GM19455 (cell line): ENCODE data around the gene BCAS3.

ENCODE experiments used
- ATAC-seq: cut with Tn5 transposase; IDR thresholded peaks from one replicate; pipeline ENCODE4 v1.9.1; 2021; ENCODE audit not compliant: unreplicated experiment

The BCAS3 gene

DNA sequence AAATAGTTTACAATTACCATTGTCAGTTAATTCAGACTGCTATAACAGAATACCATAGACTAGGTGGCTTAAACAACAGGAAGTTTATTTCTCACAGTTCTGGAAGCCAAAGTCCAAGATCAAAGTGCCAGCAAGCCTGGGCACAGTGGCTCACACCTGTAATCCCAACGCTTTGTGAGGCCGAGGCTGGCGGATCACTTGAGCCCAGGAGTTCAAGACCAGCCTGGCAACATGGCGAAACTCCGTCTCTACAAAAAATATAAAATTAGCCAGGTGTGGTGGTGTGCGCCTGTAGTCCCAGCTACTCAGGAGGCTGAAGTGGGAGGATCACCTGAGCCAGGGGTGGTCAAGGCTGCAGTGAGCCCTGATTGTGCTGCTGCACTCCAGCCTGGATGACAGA lies 650.7 kb downstream of the BCAS3 start:
- ATAC-seq = no peak

DNA sequence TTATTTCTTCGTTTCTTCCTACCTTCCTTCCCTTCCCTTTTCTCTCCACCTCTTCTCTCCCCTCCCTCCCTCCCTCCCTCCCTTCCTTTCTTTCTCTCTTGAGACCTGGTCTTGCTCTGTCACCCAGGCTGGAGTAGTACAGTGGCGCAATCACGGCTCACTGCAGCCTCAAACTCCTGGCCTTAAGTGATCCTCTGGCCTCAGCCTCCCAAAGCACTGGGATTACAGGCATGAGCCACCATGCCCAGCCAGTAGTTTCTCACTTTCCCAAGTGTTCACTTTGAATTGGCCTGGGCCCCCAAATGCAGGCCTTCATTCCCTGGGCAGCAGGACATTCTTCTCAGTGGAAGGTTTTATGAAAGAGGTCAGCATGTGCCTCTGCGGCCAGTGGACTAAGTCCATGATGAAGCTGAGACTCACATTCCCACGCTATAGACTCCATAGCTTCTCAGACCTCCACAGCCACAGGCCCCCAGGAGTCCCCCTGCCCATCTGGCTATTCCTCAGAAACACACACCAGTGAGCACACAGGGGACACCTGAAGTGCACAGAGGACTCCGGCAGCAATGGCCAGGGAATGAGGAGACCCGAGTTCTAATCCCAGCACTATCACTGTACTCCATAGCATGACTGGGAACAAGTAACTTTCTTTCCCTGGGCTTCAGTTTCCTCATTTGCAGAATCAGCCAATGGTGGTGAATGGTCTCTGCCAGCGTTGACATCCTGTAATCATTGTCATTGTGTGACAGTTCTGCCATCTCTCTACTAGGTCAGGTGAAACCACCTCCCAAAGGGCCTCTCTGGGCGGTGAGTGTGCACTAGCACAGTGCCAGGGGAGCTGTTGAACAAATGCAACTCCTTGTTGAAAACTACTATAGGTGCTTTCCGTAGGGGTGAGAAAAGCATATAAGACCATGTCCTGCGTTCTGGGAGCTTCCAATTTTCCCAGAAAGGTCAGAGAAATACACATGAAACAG lies 652.8 kb downstream of the BCAS3 start:
- ATAC-seq = no peak

DNA sequence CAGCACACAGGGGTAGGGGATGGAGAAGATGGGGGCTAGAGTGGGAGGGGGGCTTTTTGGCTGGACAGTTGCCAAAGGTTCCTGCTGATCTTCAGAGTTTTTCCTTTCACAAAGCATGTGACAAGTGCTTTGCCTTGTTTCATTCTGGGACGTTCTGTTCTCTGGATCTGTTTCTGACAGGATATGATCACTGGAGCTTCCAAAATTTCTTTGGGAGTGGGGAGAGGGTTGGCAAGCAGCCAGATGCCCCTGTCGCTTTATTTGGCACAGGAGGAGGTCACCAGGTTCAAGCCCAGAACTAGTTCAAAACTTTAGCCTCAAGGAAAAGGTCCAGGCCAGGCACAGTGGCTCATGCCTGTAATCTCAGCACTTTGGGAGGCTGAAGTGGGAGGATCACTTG lies 653.5 kb downstream of the BCAS3 start:
- ATAC-seq = no peak

DNA sequence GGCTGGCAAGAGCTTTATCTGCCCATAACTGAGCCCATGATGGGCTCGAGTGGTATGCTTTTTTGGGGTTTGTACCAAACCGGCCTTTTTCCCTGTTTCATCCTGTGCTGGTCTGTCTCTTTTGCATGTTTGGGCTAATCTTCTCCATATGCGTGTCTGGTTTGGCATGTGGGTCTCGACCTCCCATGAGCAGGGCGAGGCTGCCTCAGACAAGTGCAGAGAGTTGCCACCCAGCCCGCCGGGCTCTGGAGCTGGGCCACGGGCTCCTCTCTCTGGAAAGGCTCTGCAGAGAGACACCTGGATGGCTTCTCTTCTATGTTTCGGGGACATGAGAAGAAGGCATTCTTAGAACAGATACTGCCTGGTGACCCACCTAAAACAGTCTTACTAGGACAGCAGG lies 654.2 kb downstream of the BCAS3 start:
- no peak for ATAC-seq

DNA sequence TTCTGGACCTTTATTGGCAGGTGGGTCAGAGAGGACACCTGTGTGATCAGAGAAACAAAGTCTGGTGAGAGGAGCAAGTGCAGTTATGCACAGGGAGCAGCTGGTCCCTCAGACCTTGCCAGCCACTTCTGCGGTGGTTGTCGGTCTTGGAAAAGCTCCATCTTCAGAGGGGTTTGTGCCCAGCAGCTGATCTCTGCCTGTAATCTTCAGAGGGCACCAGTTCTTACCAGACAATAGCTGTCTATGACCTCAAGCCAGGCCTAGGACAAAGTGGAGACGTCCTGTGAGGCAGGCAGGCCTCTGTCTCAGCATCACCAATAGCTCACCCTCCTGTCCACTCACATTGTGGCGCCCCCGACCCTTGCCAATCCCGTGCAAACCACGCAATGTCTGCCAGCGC lies 655.5 kb downstream of the BCAS3 start:
- ATAC-seq = no peak

DNA sequence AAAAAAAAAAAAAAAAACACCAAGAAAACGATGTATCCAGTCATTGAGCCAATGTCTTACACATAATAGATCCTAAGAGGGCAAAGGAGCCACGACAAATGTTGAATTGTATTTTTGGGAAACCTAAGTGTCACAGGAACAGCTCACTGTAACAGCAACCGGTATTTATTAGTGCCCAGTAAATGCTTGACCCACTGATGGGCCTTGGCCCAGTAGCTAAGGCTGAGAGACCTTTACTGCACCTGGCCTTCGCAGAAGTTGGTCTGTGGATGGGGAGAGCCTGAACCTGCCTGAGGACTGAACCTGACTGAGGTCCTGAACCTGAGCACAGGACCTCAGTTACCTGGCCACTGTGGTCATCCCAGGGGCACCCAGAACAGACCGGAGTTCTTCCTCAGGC lies 657.0 kb downstream of the BCAS3 start:
- ATAC-seq = no peak

DNA sequence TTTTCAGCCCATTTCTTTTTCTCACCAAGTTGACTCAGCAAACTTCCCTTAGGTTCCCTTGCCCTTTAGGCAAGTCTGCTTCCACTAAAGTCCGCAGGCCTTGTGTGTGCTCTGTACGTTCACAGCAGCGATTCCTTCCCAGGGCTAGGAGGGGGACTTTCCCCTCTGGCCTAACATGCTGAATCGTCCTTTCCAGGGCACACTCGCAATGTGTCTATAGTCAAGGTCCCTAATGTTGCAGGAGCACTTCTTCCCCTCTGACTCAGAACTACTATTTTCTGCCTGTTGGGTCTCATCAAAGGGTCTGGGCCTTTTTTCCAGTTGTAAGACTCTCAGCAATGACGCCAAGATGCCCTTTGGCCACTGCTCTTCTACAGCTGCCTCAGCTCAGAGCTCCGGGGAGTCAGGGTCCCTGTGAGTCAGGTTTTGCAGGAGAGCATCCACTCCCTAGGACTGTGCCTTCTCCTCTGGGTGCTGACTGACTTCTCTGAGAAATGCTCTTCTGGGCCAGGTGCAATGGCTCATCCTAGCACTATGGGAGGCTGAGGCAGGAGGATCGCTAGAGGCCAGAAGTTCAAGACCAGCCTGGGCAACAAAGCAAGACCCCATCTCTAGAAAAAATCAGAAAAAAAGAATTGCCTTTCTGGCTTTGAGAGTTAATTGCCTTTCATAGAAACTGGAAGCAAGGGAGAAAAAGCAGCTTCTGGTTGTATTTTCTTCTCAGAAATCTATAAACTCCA lies 657.6 kb downstream of the BCAS3 start:
- ATAC-seq = no peak

DNA sequence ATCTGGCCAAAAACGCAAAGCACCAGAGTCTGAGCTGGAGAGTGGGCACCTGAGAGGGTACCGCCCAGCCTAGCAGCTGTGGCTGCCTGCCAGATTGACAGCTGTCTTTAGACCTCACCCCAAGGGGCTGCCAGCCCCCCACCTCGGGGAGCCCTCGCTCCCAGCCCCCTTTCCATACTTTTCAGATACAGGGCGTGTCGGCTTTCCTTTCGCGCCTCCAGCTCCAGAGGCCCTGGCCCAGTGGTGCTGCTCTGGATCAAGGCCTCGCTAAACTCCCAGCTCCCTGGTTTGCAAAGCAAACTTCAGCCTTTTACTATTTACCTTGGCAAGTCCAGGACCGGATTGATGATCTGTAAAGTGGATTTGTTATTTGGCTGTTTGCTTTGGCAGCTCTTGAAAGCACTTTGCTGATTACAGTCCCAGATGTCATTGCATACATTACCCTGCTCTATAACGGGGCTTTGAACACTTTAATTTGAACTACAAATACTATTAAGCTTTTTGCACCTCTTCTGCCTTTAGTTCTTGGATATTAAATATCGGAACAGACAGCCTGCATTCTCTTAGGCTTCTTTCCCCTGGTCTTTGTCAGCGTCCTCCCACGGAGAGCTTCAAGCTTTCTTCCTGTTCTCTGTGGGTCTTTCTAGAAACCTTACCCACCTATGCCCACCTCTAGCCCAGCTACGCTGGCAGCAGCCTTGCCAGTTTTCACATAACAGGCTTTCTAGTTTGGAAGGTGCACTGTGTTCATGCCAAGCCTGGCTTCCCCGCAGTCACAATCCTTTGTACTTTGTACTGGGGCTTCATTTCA lies 658.4 kb downstream of the BCAS3 start:
- ATAC-seq = no peak

DNA sequence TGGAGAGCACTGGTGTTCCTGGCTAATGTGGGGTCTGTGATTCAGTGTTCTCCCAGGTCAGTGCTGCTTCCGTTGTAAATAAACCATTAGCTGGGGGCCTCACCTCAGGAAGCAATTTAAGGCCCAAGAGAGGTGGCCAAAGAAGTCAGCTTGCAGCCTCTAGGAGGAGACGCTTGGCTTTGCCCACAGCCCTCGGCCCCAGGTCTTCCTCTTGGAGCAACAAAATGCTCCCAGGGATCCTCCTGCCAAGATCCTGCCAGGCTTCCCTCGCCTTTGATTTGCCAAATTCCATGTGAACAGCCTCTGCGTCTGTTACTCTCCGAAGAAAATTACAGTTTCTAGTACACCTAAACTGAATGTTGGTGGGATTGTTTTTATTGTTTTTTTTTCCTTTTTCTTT lies 659.6 kb downstream of the BCAS3 start:
- no peak for ATAC-seq

DNA sequence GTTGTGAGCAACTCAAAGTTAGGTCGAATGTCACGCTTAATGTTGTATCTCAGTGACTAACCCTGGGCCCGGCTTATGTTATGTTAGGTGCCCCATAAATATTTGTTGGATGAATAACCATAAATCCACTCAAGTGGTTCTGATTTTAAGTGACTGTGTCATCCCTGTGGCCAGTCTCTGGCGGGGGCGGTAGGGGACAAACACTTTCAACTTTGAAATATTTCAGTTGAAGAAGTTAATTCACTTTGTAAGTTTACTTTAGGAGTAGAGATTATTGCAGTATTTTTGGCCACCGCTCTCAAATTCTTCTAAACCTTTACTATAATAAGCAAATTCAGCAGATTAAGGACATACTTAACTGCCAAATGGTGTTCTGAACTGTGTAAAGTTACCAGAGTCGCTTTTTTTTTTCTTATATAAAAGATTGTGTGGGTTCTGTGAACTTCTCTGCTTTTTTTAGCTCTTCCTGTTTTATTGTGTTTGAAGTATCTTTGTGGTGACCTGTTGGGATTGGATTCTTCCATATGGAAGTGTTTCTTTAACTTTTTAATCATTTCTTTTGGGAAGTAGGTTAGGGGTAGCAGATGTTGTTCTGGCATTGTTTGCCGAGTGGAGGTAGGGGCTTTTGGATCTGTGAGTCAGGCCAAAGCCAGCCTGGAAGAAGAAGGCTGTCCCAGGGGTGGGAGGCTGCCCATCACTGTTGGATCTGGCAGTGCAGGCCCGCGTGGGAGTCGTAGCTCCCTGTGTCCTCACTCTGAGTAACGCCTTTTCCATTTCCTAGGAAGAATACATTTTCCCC lies 660.5 kb downstream of the BCAS3 start:
- no peak for ATAC-seq

DNA sequence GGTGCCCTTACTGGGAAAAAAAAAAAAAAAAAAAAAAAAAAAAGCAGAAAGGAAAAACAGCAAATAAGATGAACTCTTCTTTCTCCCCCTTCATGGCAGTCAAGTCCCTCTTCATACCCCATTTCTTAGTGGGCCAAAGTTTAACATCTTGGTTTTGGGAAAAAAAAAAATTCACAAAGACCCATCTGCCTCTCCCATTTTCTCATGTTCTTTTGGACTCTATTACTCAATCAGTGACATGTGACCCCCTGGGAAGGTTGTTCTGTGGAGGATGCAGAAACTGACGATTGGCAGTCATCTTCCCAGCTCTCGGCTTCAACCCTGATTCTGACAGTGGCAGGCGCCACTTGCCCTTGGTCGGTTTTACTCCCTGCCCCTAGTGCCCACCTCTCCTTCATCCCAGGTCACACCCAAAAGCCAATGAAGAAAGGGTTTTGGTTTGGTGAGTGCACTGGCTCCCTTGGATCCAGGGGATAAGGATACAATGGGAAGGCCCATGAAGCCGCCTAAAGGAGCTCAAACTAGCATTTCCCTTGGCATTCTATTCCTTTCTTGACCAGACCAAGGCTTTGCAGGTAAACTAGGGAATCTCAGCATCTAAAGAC lies 661.3 kb downstream of the BCAS3 start:
- ATAC-seq = no peak

DNA sequence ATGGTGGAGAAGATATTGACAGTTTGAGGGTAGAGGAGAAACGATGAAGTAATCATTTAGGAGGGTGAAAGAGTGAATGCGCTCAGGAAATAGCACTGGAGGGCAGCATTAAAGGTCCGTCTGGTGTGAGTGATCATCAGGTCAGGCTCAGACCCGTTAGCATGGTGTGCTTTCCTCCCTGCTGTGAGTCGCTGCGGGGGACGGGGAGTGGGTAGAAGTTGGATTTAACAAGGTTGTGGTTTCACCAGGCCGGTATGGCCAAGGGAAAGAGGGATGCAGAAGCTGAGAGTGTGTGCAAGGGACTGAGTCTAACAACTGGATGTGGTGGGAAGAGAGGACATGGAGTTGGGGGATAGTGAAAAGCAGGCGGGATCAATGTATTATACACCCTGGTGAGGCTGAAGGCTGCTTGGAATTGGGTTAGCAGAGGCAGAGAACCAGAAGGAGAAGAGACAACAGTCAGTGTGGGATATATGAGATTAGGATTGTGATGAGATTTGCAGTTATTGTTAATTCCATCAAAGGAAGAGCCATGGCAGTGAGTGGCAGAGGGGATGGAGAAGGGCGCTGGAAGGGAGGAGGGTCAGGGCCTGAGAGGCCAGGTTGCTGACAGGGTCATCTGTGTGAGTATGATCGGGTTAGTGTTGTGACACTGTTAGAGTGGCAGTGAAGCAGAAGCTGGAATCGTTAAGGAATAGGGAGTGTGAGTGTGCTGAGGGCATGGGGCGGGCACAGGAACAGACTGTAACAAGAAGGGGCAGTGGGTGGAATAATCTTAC lies 663.0 kb downstream of the BCAS3 start:
- ATAC-seq = no peak

DNA sequence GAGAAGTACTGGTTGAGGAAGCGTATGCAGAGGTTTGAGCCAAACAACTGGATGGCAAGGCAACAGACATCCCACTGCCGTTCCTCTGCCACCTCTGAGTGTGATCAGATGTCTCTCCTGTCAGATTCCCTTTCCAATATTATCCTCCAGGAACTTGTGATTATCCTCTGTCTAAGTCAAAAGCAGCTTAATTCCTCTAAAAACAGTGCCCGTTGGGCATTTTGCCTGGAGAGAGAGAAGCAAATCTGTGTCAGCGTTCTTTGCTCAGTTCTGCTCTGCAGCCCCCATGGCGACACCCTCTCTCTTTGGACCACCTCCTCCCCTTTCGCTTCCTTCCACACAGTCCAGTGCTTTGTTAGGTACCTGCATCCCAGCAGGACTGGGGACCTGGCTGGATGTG lies 665.9 kb downstream of the BCAS3 start:
- no peak for ATAC-seq

DNA sequence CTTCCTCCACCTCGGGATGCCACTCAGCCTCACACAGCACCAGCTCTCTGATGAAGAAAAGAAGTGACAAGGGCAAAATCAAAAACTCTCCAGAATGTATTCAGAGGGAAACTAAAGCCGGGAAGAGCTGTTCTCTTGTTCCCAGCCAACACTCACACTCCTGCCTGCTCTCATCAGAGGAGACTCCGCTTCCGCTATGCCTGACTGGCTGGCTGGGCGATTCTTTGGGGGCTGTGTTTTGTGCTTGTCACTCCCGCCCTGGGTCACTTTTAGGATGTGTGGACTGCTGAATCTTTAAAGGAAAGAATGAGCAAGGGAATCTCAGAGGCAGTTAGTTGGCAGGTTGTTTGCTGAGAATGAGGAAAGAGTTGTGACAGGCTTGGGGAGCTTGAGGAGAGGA lies 667.4 kb downstream of the BCAS3 start:
- ATAC-seq = no peak

DNA sequence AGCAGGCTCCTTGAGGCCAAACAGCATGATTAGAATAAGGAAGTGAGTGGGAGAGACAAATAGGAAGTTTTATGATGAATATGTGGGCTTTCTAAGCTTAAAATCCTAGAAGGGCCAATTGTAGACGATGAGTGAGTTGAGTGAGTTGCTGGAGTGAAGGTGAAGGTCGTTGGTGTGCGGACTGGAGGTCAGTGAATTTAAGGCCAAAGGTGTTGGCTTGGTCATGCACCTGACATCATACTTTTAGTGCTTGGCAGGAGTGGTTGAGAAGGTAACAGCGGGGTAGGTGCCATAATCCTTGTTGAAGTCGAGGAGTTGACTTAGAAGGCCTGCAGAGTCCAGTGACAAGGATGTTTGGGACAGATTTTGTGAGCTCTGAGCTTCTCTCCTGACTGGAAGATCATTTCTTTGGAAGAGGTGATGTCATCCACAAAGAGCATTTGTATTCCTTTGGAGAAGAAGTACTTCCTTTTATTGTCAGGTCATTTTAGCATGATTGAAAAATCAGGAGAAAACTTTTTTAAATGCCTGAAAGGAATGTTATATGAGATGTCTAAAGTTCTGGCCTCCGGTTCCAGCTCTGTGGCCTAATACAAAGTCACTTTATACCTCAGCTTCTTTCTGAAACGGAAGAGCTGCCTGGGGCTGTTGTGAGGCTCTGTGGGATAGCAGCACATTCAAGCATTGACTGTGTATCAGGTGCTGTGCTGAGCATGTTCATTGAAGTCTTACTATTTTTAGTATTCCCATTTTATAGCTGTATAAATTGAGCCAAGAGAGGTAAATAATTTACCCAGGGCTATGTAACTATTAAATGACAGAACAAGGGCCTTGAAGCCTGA lies 668.4 kb downstream of the BCAS3 start:
- ATAC-seq = no peak

DNA sequence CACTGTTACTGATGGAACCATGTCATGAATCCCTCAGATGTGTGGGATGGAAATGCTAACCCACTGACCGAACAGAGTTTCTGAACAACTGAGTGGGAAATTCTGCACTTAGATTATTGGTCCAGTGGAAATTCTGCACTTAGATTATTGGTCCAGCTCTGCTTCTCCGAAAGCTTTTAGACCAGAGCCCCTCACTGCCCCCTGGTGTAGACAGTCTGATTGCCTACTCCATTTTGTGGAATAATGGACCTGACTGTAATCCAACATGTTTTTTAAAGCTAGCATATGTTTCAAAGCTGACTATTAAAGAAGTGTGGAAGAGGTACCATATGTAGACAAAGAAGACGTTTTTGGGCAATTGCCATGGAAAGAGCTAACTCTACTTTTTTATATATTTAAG lies 671.7 kb downstream of the BCAS3 start:
- ATAC-seq = no peak

DNA sequence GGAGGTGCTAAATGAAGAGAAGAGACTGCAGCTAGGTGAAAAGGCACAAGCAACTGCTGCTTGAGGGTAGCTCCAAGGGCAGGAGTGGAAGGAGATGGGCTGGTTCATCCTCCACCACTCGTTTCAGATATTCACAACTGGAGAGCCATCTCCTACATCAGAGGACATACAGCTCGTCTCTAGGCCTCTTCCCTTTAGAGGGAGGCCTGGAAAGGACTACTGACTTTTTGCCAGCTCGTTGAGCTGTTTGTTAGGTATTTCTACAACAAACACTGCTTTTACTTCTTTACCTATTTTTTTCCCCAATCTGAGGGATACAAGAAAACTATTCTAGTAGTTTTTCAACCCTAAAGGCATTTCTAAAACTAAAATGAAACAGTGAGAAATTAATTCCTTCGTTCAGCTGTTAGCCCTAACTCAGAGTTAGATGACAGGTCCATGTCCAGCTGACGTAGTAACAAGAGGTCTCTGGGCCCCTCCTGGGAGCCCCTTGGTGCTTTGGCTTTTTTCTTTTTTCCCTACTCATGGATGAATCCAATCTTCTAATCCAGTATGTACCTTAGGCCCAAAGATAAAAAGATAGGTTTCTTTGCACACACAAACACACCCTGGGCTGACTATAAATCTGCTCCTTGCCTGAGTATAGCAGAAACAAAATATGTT lies 674.2 kb downstream of the BCAS3 start:
- no peak for ATAC-seq

DNA sequence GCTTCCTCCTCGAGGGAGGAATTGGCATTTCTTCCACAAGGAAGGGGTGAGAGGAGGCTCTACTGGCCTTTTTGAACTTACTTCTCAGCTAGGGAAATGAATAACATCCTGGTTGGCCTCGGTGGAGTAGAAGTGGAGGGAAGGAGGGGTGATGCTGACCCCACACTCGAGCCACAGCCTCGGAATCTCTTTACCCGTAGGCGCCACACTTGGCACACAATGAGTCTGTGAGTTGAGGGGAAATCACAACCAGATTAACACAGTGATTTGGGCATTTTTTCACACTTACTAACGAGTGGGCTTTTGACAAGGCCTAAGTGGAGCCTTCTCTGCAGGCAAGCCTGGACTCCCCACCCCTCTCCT lies 674.7 kb downstream of the BCAS3 start:
- ATAC-seq = no peak
